Activated gamma-delta T cell treated with anti-CD3 and anti-CD28 coated beads, Interleukin-2, amount 50 U/mL, for 16 hours (primary cell): ENCODE data around the gene SAE1.

Experiments
- DNase-seq: peaks from one replicate; pipeline ENCODE4 v3.0.0-alpha.2; 2020; ENCODE audit warnings: low read depth

The SAE1 gene

GRCh38 chr19:47161876-47162489, 31.3 kb downstream of the SAE1 start:
- no peak for DNase-seq

- no peak for DNase-seq
Measured at GRCh38 chr19:47168065-47168464, 37.4 kb downstream of the SAE1 start.

GRCh38 chr19:47172666-47173455, 42.2 kb downstream of the SAE1 start:
- no peak for DNase-seq

GRCh38 chr19:47176071-47176626, 45.5 kb downstream of the SAE1 start:
- DNase-seq, result no peak

- DNase-seq, result peak; percentile 20
Measured at GRCh38 chr19:47176627-47177090, 46.0 kb downstream of the SAE1 start.

GRCh38 chr19:47179653-47180310, 49.1 kb downstream of the SAE1 start:
- DNase-seq, result no peak

GRCh38 chr19:47183601-47184000, 53.0 kb downstream of the SAE1 start:
- DNase-seq, result no peak

GRCh38 chr19:47186446-47187334, 56.1 kb downstream of the SAE1 start:
- DNase-seq, result peak; percentile 74

- no peak for DNase-seq
Measured at GRCh38 chr19:47187335-47187655, 56.7 kb downstream of the SAE1 start.

GRCh38 chr19:47187797-47188196, 57.2 kb downstream of the SAE1 start:
- DNase-seq, result no peak

GRCh38 chr19:47188507-47189033, 57.9 kb downstream of the SAE1 start:
- no peak for DNase-seq

GRCh38 chr19:47190167-47190727, 59.6 kb downstream of the SAE1 start:
- peak; percentile 47 for DNase-seq

- DNase-seq, result no peak
Measured at GRCh38 chr19:47195434-47195833, 64.8 kb downstream of the SAE1 start.

GRCh38 chr19:47197141-47197540, 66.5 kb downstream of the SAE1 start:
- DNase-seq, result no peak

GRCh38 chr19:47200530-47200929, 69.9 kb downstream of the SAE1 start:
- no peak for DNase-seq

- DNase-seq, result no peak
Measured at GRCh38 chr19:47203254-47203653, 72.6 kb downstream of the SAE1 start.

GRCh38 chr19:47209319-47210179, 78.9 kb downstream of the SAE1 start:
- no peak for DNase-seq

GRCh38 chr19:47210180-47210490, 79.5 kb downstream of the SAE1 start:
- DNase-seq, result no peak

- peak; percentile 78 for DNase-seq
Measured at GRCh38 chr19:47210689-47211316, 80.2 kb downstream of the SAE1 start.

- DNase-seq, result no peak
Measured at GRCh38 chr19:47215581-47215980, 84.9 kb downstream of the SAE1 start.
